HepG2 (cell line): Measurements from ENCODE around the gene TMEM184B. TPM values are rescaled to one million over a fixed set of nuclear protein-coding genes. Genes with fewer than 3 reads are reported as not detected.

Source experiments
- ARHGAP35 ChIP-seq: sonication (generic); formaldehyde crosslinking; IDR thresholded peaks from 2 replicates; pipeline ENCODE4 v1.9.0; 2022; ENCODE audit warnings: mild to moderate bottlenecking, inconsistent platforms, moderate library complexity, missing genetic modification reagents, borderline replicate concordance
- ARID3A ChIP-seq: IDR thresholded peaks from 2 replicates; pipeline ENCODE4 v1.6.1; 2012; ENCODE audit warnings: low read depth, low read length, improper control_type of control experiment
- EP300 ChIP-seq, 3 experiments: sonication (generic) in 1 of 3; formaldehyde crosslinking in 1 of 3; IDR thresholded peaks; 2 replicates each; pipeline versions ENCODE4 v1.5.1 to v1.6.1; 2011 to 2020; ENCODE audit warnings: low read depth in 2 of 3, low read length in 2 of 3, borderline replicate concordance in 1 of 3, improper control_type of control experiment in 1 of 3, mild to moderate bottlenecking in 1 of 3, missing genetic modification reagents in 1 of 3, moderate library complexity in 1 of 3
- FOXK1 ChIP-seq: sonication (generic); formaldehyde crosslinking; IDR thresholded peaks from 2 replicates; pipeline ENCODE4 v1.4.0; 2020; ENCODE audit warnings: low read depth, missing genetic modification reagents, borderline replicate concordance
- HDAC2 ChIP-seq: sonication (generic); formaldehyde crosslinking; IDR thresholded peaks from 2 replicates; pipeline ENCODE4 v1.4.0; 2020; ENCODE audit warnings: missing genetic modification reagents
- HNF4G ChIP-seq, 2 experiments: sonication (generic) in 1 of 2; formaldehyde crosslinking in 1 of 2; IDR thresholded peaks; 2 replicates each; pipeline versions ENCODE4 v1.4.0 to v1.6.1; 2011 to 2020; ENCODE audit warnings: borderline replicate concordance in 2 of 2, low read depth in 2 of 2, mild to moderate bottlenecking in 2 of 2, low read length in 1 of 2, missing genetic modification reagents in 1 of 2, moderate library complexity in 1 of 2
- KLF16 ChIP-seq, 2 experiments: sonication (generic) in 1 of 2; formaldehyde crosslinking in 1 of 2; IDR thresholded peaks; 2 replicates each; pipeline versions ENCODE4 v1.6.1 to v1.8.0; 2016 to 2023; ENCODE audit warnings: missing genetic modification reagents in 2 of 2, missing compliant biosample characterization in 1 of 2
- MIER3 ChIP-seq: IDR thresholded peaks from 2 replicates; pipeline ENCODE4 v1.6.1; 2016; ENCODE audit warnings: missing compliant biosample characterization, borderline replicate concordance
- MXD1 ChIP-seq: sonication (generic); formaldehyde crosslinking; IDR thresholded peaks from 2 replicates; pipeline ENCODE4 v1.4.0; 2020; ENCODE audit warnings: mild to moderate bottlenecking, missing genetic modification reagents
- NFE2L2 ChIP-seq: fragments of 150-350 bp; IDR thresholded peaks from 2 replicates; pipeline ENCODE4 v1.6.1; 2014; ENCODE audit warnings: low read length
- NR2F1 ChIP-seq, 2 experiments: fragments of 450-650 bp in 1 of 2; formaldehyde crosslinking in 1 of 2; IDR thresholded peaks; 2 replicates each; pipeline versions ENCODE4 v1.5.0 to v1.6.1; 2016 to 2020; ENCODE audit warnings: mild to moderate bottlenecking in 1 of 2, missing compliant biosample characterization in 1 of 2, missing genetic modification reagents in 1 of 2, moderate library complexity in 1 of 2
- NR2F6 ChIP-seq, 2 experiments: IDR thresholded peaks; 2 replicates each; pipeline ENCODE4 v1.6.1; 2016; ENCODE audit warnings: antibody characterized with exemption in 1 of 2, mild to moderate bottlenecking in 1 of 2
- PAXIP1 ChIP-seq: sonication (generic); formaldehyde crosslinking; conservative IDR thresholded peaks from 2 replicates; pipeline ENCODE4 v1.4.0; 2020; ENCODE audit warnings: mild to moderate bottlenecking, missing genetic modification reagents, moderate library complexity
- SMAD3 ChIP-seq: sonication (generic); formaldehyde crosslinking; IDR thresholded peaks from 2 replicates; pipeline ENCODE4 v1.4.0; 2020; ENCODE audit warnings: missing genetic modification reagents
- TARDBP ChIP-seq: sonication (generic); formaldehyde crosslinking; IDR thresholded peaks from 2 replicates; pipeline ENCODE4 v1.8.0; 2022; ENCODE audit warnings: mild to moderate bottlenecking, missing genetic modification reagents
- ZMAT5 ChIP-seq: sonication (generic); formaldehyde crosslinking; IDR thresholded peaks from 2 replicates; pipeline ENCODE4 v1.5.0; 2020; ENCODE audit warnings: mild to moderate bottlenecking, low read depth, missing genetic modification reagents, borderline replicate concordance
- ZNF180 ChIP-seq: sonication (generic); formaldehyde crosslinking; IDR thresholded peaks from 2 replicates; pipeline ENCODE4 v1.4.0; 2020; ENCODE audit warnings: low read depth, missing genetic modification reagents, borderline replicate concordance
- ZNF75D ChIP-seq: sonication (generic); formaldehyde crosslinking; IDR thresholded peaks from 2 replicates; pipeline ENCODE4 v1.8.1; 2023; ENCODE audit warnings: missing genetic modification reagents, mild to moderate bottlenecking, borderline replicate concordance
- polyA plus RNA-seq, 8 experiments: library from polyadenylated mRNA; depleted of rRNA in 3 of 8; stranded (reverse) in 7 of 8; unstranded in 1 of 8; fragments of >200 nt; fragmentation: Illumina TruSeq in 4 of 8; extraction: Trizol in 4 of 8; gene quantifications; 2 replicates each; pipeline versions ENCODE4 v1.2.1 to v1.2.3, GENCODE V29; 2011 to 2016; ENCODE audit warnings: low read depth in 4 of 8, missing spikeins in 1 of 8, mixed read lengths in 1 of 8; ENCODE audit not compliant: insufficient read depth in 1 of 8
- total RNA-seq, 5 experiments: library from RNA; depleted of rRNA; stranded (reverse); fragments of >200 nt; fragmentation: Illumina TruSeq; extraction: Trizol; gene quantifications; 2 replicates each; pipeline ENCODE4 v1.2.3, GENCODE V29; 2016; ENCODE audit warnings: low read depth in 1 of 5

TMEM184B gene
- total and polyA plus RNA-seq, 2 of the 13 experiments (the other 11 are each of a cell fraction or from before 2014, with no cell fraction given), result 15.9 to 16.0 TPM

GRCh38 chr22:38187413-38188212, 85.2 kb downstream of the TMEM184B start (continued):
- peak; percentile 48; the same call in 1 of the 2 replicates for TF ChIP-seq HDAC2 (CRISPR knock-in tag)
- TF ChIP-seq FOXK1, result peak; percentile 81; the same call in 1 of the 2 replicates
- TF ChIP-seq HNF4G (IDR thresholded peaks at IDR 0.05; ENCODE audit: borderline replicate concordance, low read depth, low read length), result no peak
- no peak for TF ChIP-seq HNF4G (CRISPR knock-in tag; IDR thresholded peaks at IDR 0.05; ENCODE audit: borderline replicate concordance, low read depth)
- 0 out of 2 replicates have a peak, but pooled peaks have one; percentile 21 for TF ChIP-seq ARID3A
- peak; percentile 55 for TF ChIP-seq PAXIP1 (CRISPR knock-in tag)
- TF ChIP-seq ZNF180 (CRISPR knock-in tag), result no peak
- TF ChIP-seq MIER3, result 0 out of 2 replicates have a peak, but pooled peaks have one; percentile 82
- TF ChIP-seq EP300 (IDR thresholded peaks at IDR 0.05; ENCODE audit: low read depth in 2 of 2, low read length in 2 of 2), result peak in 1 of 2 experiments; percentile 64; a peak in 2 of 4 replicates
- no peak for TF ChIP-seq EP300 (CRISPR knock-in tag; IDR thresholded peaks at IDR 0.05; ENCODE audit: borderline replicate concordance)
- no peak for TF ChIP-seq ZMAT5 (CRISPR knock-in tag)
- no peak for TF ChIP-seq NFE2L2
- TF ChIP-seq NR2F6 (IDR thresholded peaks at IDR 0.05), result peak; percentile 83
- peak; percentile 67 for TF ChIP-seq NR2F6 (CRISPR knock-in tag; IDR thresholded peaks at IDR 0.05)
- TF ChIP-seq MXD1, result no peak
- TF ChIP-seq ZNF75D (CRISPR knock-in tag), result no peak
- TF ChIP-seq NR2F1 (CRISPR knock-in tag; IDR thresholded peaks at IDR 0.05), result peak; percentile 46 to 50; a peak in 2 of 4 replicates
- 0 out of 2 replicates have a peak, but pooled peaks have one; percentile 35 for TF ChIP-seq SMAD3 (CRISPR knock-in tag)
- no peak for TF ChIP-seq ARHGAP35
- TF ChIP-seq TARDBP (CRISPR knock-in tag), result 0 out of 2 replicates have a peak, but pooled peaks have one; percentile 29
- peak in 1 of 2 experiments; percentile 33; a peak in 1 of 4 replicates for TF ChIP-seq KLF16 (CRISPR knock-in tag; IDR thresholded peaks at IDR 0.05)
